ENCODE data around the gene RNF14.

DNA sequence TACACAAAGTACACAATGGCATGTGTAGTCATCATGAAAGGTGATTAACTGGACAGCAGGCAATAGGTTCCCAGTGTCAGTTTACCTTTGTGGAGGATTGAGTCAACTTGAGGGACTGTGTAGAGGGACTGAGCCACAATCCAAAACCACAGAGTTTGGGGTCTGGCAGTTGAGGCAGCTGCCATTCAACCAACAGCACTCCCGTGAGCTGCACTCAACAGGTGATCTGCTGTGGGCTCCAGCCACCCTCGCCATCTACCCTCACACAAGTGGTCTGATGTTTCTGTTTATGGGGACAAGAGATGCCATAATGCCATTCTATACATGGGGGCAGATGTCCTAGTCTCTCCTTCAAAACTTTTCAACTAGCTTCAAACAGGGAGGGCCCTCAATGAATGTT, 48.1 kb upstream of the RNF14 start:
- TF ChIP-seq CTCF (IDR thresholded peaks at IDR 0.05; ENCODE audit: poor library complexity, severe bottlenecking) (no peak), EZH2 (IDR thresholded peaks at IDR 0.05; ENCODE audit: borderline replicate concordance, insufficient read depth, low read length, poor library complexity, severe bottlenecking) (no peak), EP300 (conservative IDR thresholded peaks at IDR 0.05; ENCODE audit: poor library complexity, severe bottlenecking) (no peak), TAF1 (IDR thresholded peaks at IDR 0.05; ENCODE audit: low read depth) (no peak), POLR2AphosphoS5 (IDR thresholded peaks at IDR 0.05) (no peak), REST (IDR thresholded peaks at IDR 0.05; ENCODE audit: borderline replicate concordance) (no peak)

All from neural cell (in vitro differentiated cells).